H9 (cell line): ENCODE results near the gene SLC5A2. TPM values are rescaled to one million over a fixed set of nuclear protein-coding genes. Genes with fewer than 3 reads are reported as not detected.

Experiments
- DNase-seq: peaks from one replicate; pipeline ENCODE4 v3.0.0-alpha.2; 2017
- H2AFZ ChIP-seq: one replicate; pipeline ENCODE4 v1.6.1; 2013; ENCODE audit warnings: mild to moderate bottlenecking, low read length, control low read depth, moderate library complexity
- H2AK5ac ChIP-seq: 2 replicates; pipeline ENCODE4 v1.6.1; 2013; ENCODE audit warnings: low read length, control low read depth, mixed read lengths; ENCODE audit not compliant: insufficient read length
- H2BK120ac ChIP-seq: one replicate; pipeline ENCODE4 v1.6.1; 2013; ENCODE audit warnings: low read depth, mild to moderate bottlenecking, low read length, control low read depth, inconsistent platforms; ENCODE audit not compliant: poor library complexity, severe bottlenecking
- H2BK12ac ChIP-seq: 2 replicates; pipeline ENCODE4 v1.6.1; 2013; ENCODE audit warnings: low read length, control low read depth, mixed read lengths, low read depth; ENCODE audit not compliant: insufficient read length
- H2BK15ac ChIP-seq: 2 replicates; pipeline ENCODE4 v1.6.1; 2013; ENCODE audit warnings: low read depth, low read length, control low read depth
- H2BK20ac ChIP-seq: one replicate; pipeline ENCODE4 v1.6.1; 2013; ENCODE audit warnings: low read depth, mild to moderate bottlenecking, low read length, control low read depth, inconsistent platforms; ENCODE audit not compliant: poor library complexity, severe bottlenecking
- H2BK5ac ChIP-seq: 2 replicates; pipeline ENCODE4 v1.6.1; 2013; ENCODE audit warnings: low read length, control low read depth, mixed read lengths; ENCODE audit not compliant: insufficient read length
- H3K14ac ChIP-seq: 2 replicates; pipeline ENCODE4 v1.6.1; 2013; ENCODE audit warnings: low read length, control low read depth; ENCODE audit not compliant: insufficient read depth
- H3K18ac ChIP-seq: 2 replicates; pipeline ENCODE4 v1.6.1; 2013; ENCODE audit warnings: low read depth, mild to moderate bottlenecking, mixed read lengths, low read length, control low read depth; ENCODE audit not compliant: insufficient read length
- H3K23ac ChIP-seq: 2 replicates; pipeline ENCODE4 v1.6.1; 2013; ENCODE audit warnings: low read length, control low read depth, mixed read lengths, low read depth; ENCODE audit not compliant: insufficient read length
- H3K23me2 ChIP-seq: 2 replicates; pipeline ENCODE4 v1.6.1; 2013; ENCODE audit warnings: low read depth, mild to moderate bottlenecking, mixed read lengths, low read length, control low read depth; ENCODE audit not compliant: insufficient read length, poor library complexity, severe bottlenecking
- H3K27ac ChIP-seq: 2 replicates; pipeline ENCODE4 v1.5.1; 2013; ENCODE audit warnings: low read length, control low read depth, mixed read lengths, low read depth; ENCODE audit not compliant: insufficient read length
- H3K27me3 ChIP-seq: 2 replicates; pipeline ENCODE4 v1.6.1; 2013; ENCODE audit warnings: low read length, control low read depth, inconsistent platforms; ENCODE audit not compliant: insufficient read depth
- H3K4ac ChIP-seq: 2 replicates; pipeline ENCODE4 v1.6.1; 2013; ENCODE audit warnings: low read depth, mild to moderate bottlenecking, control low read depth, inconsistent platforms, low read length, moderate library complexity
- H3K4me1 ChIP-seq: 2 replicates; pipeline ENCODE4 v1.6.1; 2013; ENCODE audit warnings: low read length, control low read depth, inconsistent platforms; ENCODE audit not compliant: insufficient read depth
- H3K4me2 ChIP-seq: 2 replicates; pipeline ENCODE4 v1.6.1; 2013; ENCODE audit warnings: low read length, control low read depth, mixed read lengths; ENCODE audit not compliant: insufficient read length, insufficient read depth
- H3K56ac ChIP-seq: 2 replicates; pipeline ENCODE4 v1.6.1; 2013; ENCODE audit warnings: low read depth, mild to moderate bottlenecking, mixed read lengths, low read length, control low read depth; ENCODE audit not compliant: insufficient read length
- H3K79me1 ChIP-seq: 2 replicates; pipeline ENCODE4 v1.6.1; 2013; ENCODE audit warnings: low read depth, mild to moderate bottlenecking, moderate library complexity, low read length, control low read depth, inconsistent platforms; ENCODE audit not compliant: insufficient read depth, poor library complexity, severe bottlenecking
- H3K79me2 ChIP-seq: 2 replicates; pipeline ENCODE4 v1.6.1; 2013; ENCODE audit warnings: low read length, control low read depth, inconsistent platforms; ENCODE audit not compliant: insufficient read depth
- H3K9ac ChIP-seq: 2 replicates; pipeline ENCODE4 v1.6.1; 2013; ENCODE audit warnings: low read length, control low read depth, mixed read lengths; ENCODE audit not compliant: insufficient read length; ENCODE audit errors: extremely low read depth
- H3K9me3 ChIP-seq: one replicate; pipeline ENCODE4 v1.6.1; 2013; ENCODE audit warnings: low read depth, low read length, inconsistent platforms; ENCODE audit not compliant: control insufficient read depth
- H3T11ph ChIP-seq: one replicate; pipeline ENCODE4 v1.6.1; 2013; ENCODE audit warnings: mild to moderate bottlenecking, low read length, control low read depth, inconsistent platforms
- H4K20me1 ChIP-seq: one replicate; pipeline ENCODE4 v1.6.1; 2013; ENCODE audit not compliant: control insufficient read depth, insufficient read length, insufficient read depth
- H4K5ac ChIP-seq: 2 replicates; pipeline ENCODE4 v1.6.1; 2013; ENCODE audit warnings: low read depth, mild to moderate bottlenecking, mixed read lengths, low read length, control low read depth; ENCODE audit not compliant: insufficient read length
- H4K8ac ChIP-seq: replicated peaks from 2 replicates; pipeline ENCODE4 v1.6.1; 2013; ENCODE audit warnings: low read length, control low read depth, mixed read lengths, low read depth; ENCODE audit not compliant: insufficient read length
- H4K91ac ChIP-seq: 2 replicates; pipeline ENCODE4 v1.6.1; 2013; ENCODE audit warnings: low read depth, mild to moderate bottlenecking, moderate library complexity, mixed read lengths, low read length, control low read depth; ENCODE audit not compliant: insufficient read length
- H3K27ac Mint-ChIP-seq, 3 experiments: 2 replicates in 2 of 3; 3 replicates in 1 of 3; pipeline ENCODE4 v1.8.0; 2020 to 2021; ENCODE audit warnings: mixed read lengths in 3 of 3, mild to moderate bottlenecking in 1 of 3, moderate library complexity in 1 of 3
- H3K27me3 Mint-ChIP-seq: 2 replicates; pipeline ENCODE4 v1.8.0; 2021; ENCODE audit warnings: low read depth, mild to moderate bottlenecking, moderate library complexity, mixed read lengths
- H3K36me3 Mint-ChIP-seq, 3 experiments: 2 replicates in 2 of 3; 3 replicates in 1 of 3; pipeline ENCODE4 v1.8.0; 2020 to 2021; ENCODE audit warnings: low read depth in 3 of 3, mixed read lengths in 3 of 3; ENCODE audit not compliant: insufficient read depth in 1 of 3
- H3K4me1 Mint-ChIP-seq, 2 experiments: 2 replicates each; pipeline ENCODE4 v1.8.0; 2020; ENCODE audit warnings: mixed read lengths in 2 of 2
- H3K4me3 Mint-ChIP-seq, 2 experiments: 2 replicates in 1 of 2; 3 replicates in 1 of 2; pipeline ENCODE4 v1.8.0; 2020 to 2021; ENCODE audit warnings: mild to moderate bottlenecking in 2 of 2, mixed read lengths in 2 of 2, moderate library complexity in 1 of 2
- H3K9me3 Mint-ChIP-seq, 2 experiments: 2 replicates in 1 of 2; 3 replicates in 1 of 2; pipeline ENCODE4 v1.8.0; 2020; ENCODE audit warnings: mild to moderate bottlenecking in 2 of 2, mixed read lengths in 2 of 2, moderate library complexity in 1 of 2
- WGBS: extraction: QIAGEN DNeasy Blood & Tissue Kit; methylation state at CpG from one replicate; pipeline ENCODE4 v1.1.7; 2013; ENCODE audit warnings: missing lambda C conversion rate, low lambda C conversion rate, mixed read lengths; ENCODE audit not compliant: insufficient read length; ENCODE audit errors: extremely low coverage; 5-methylcytosine and 5-hydroxymethylcytosine counted together
- total RNA-seq: library from RNA; stranded (reverse); gene quantifications from 2 replicates; pipeline ENCODE4 v1.2.1, GENCODE V29; 2021
- TF ChIP-seq, protein P1 (sequence below): fragments of 200-600 bp; sonication (generic); conservative IDR thresholded peaks from 3 replicates; pipeline ENCODE4 v1.8.0; 2021; ENCODE audit warnings: antibody characterized with exemption, mild to moderate bottlenecking

SLC5A2 gene
- total RNA-seq, 1 experiment from 2014 or later: 0.52 TPM

- TF ChIP-seq, protein P1, sequence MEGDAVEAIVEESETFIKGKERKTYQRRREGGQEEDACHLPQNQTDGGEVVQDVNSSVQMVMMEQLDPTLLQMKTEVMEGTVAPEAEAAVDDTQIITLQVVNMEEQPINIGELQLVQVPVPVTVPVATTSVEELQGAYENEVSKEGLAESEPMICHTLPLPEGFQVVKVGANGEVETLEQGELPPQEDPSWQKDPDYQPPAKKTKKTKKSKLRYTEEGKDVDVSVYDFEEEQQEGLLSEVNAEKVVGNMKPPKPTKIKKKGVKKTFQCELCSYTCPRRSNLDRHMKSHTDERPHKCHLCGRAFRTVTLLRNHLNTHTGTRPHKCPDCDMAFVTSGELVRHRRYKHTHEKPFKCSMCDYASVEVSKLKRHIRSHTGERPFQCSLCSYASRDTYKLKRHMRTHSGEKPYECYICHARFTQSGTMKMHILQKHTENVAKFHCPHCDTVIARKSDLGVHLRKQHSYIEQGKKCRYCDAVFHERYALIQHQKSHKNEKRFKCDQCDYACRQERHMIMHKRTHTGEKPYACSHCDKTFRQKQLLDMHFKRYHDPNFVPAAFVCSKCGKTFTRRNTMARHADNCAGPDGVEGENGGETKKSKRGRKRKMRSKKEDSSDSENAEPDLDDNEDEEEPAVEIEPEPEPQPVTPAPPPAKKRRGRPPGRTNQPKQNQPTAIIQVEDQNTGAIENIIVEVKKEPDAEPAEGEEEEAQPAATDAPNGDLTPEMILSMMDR: no peak
- WGBS: no CpG with 5 or more reads among the region's 2 CpGs
- Histone ChIP-seq H3K18ac (no peak overlapping the region), H3K23me2 (peaks cover 18% of the 10 kb centered on the region), H3K27me3 (peaks cover 10% of the 10 kb centered on the region; the same call in 1 of the 2 replicates), H3K79me1 (no peaks in the 10 kb centered on the region), H4K91ac (no peak overlapping the region), H2AFZ (no peak overlapping the region), H3K56ac (no peak overlapping the region), H2BK12ac (no peak overlapping the region), H2BK5ac (no peak overlapping the region), H4K8ac (no peak overlapping the region), H2BK15ac (no peak overlapping the region), H4K20me1 (no peaks in the 10 kb centered on the region), H2BK20ac (no peak overlapping the region), H4K5ac (no peak overlapping the region), H3K4me1 (peaks cover 9% of the 10 kb centered on the region; the same call in 1 of the 2 replicates), H3T11ph (no peak overlapping the region), H3K4me2 (no peak overlapping the region), H3K14ac (no peak overlapping the region), H2BK120ac (no peak overlapping the region), H3K9me3 (no peaks in the 10 kb centered on the region), H3K4ac (no peak overlapping the region), H3K79me2 (no peaks in the 10 kb centered on the region), H3K23ac (no peak overlapping the region), H2AK5ac (no peak overlapping the region), H3K9ac (no peak overlapping the region), H3K27ac (no peak overlapping the region)
- no peak for DNase-seq
- Mint-ChIP-seq H3K4me1 (peaks cover 18 to 24% of the 10 kb centered on the region in 2 experiments), H3K36me3 (no peaks in the 10 kb centered on the region), H3K4me3 (no peak overlapping the region), H3K9me3 (peaks cover 3 to 6% of the 10 kb centered on the region in 2 experiments; a peak in 2 of 5 replicates), H3K27ac (no peak overlapping the region), H3K27me3 (peaks cover 25% of the 10 kb centered on the region)
Measured at GRCh38 chr16:31532120-31532519, 49.2 kb downstream of the SLC5A2 start.
